ENCODE measurements around the gene PER2. TPM values are rescaled to one million over a fixed set of nuclear protein-coding genes. Genes with fewer than 3 reads are reported as not detected.

Gene PER2
- polyA plus RNA-seq, 2 of the 4 experiments (the other 2 are of a cell fraction) = 3.4 to 8.5 TPM

- H3K9me3 ChIP-seq = no peaks in the 10 kb centered on the region
- H3K4me1 ChIP-seq = peaks cover 63% of the 10 kb centered on the region
- CTCF ChIA-PET = interaction anchor here (0.6 to 22.7 kb wide), 7 partner anchors 9 to 450 kb away, joined by 3 to 351 read pairs (median 5); no protein-coding TSS in a partner anchor
- peak overlapping the region; percentile 92 for H3K4me2 ChIP-seq
- ATAC-seq = no peak
- DNase-seq (ENCODE audit: low read depth in 1 of 2, low spot score in 1 of 2) = no peak
- POLR2A ChIA-PET = no interaction called here
- H3K27ac ChIP-seq = peak overlapping the region; percentile 90 to 95
- 10% methylated on average over 7 of the region's 7 CpGs for WGBS (ENCODE audit: missing lambda C conversion rate)
- FAIRE-seq = no peak
- peak overlapping the region; percentile 67 for H3K4me3 ChIP-seq
- TF ChIP-seq REST (IDR thresholded peaks at IDR 0.05) (no peak), E2F6 (IDR thresholded peaks at IDR 0.05; ENCODE audit: borderline replicate concordance, low read depth) (peak; percentile 31; the same call in 1 of the 2 replicates), FOXS1 (CRISPR knock-in tag; IDR thresholded peaks at IDR 0.05) (0 out of 2 replicates have a peak, but pooled peaks have one; percentile 32), POLR2AphosphoS2 (conservative IDR thresholded peaks at IDR 0.05; ENCODE audit: low read length) (peak; percentile 34; the same call in 1 of the 2 replicates), NPAS2 (CRISPR knock-in tag; IDR thresholded peaks at IDR 0.05; ENCODE audit: borderline replicate concordance) (no peak), PBX3 (IDR thresholded peaks at IDR 0.05) (0 out of 2 replicates have a peak, but pooled peaks have one; percentile 2), CEBPB (IDR thresholded peaks at IDR 0.05) (peak in 1 of 2 experiments; percentile 1; a peak in 1 of 4 replicates), RCOR1 (IDR thresholded peaks at IDR 0.05; ENCODE audit: low read depth, low read length) (no peak), ZSCAN20 (CRISPR knock-in tag; IDR thresholded peaks at IDR 0.05) (peak; percentile 13; the same call in 1 of the 2 replicates), SREBF2 (IDR thresholded peaks at IDR 0.05) (no peak), ZFP36 (IDR thresholded peaks at IDR 0.05; ENCODE audit: borderline replicate concordance, partially characterized antibody) (no peak), RNF2 (IDR thresholded peaks at IDR 0.05; ENCODE audit: borderline replicate concordance, low read depth) (no peak), HOXB5 (CRISPR knock-in tag; IDR thresholded peaks at IDR 0.05) (peak; percentile 64; the same call in 1 of the 2 replicates), CBX2 (IDR thresholded peaks at IDR 0.05; ENCODE audit: borderline replicate concordance, low read depth) (no peak), HEYL (CRISPR knock-in tag; IDR thresholded peaks at IDR 0.05) (peak; percentile 50; the same call in 1 of the 2 replicates), HDAC2 (IDR thresholded peaks at IDR 0.05) (no peak), NR3C1 (IDR thresholded peaks at IDR 0.05) (no peak), FOSL2 (IDR thresholded peaks at IDR 0.05) (no peak), FOSL2 (CRISPR knock-in tag; IDR thresholded peaks at IDR 0.05) (no peak), MAFK (IDR thresholded peaks at IDR 0.05; ENCODE audit: partially characterized antibody) (no peak), EHF (CRISPR knock-in tag; IDR thresholded peaks at IDR 0.05) (peak; percentile 54; the same call in 1 of the 2 replicates), BCL3 (IDR thresholded peaks at IDR 0.05) (no peak), CHD4 (IDR thresholded peaks at IDR 0.05; ENCODE audit: borderline replicate concordance) (no peak), KDM1A (IDR thresholded peaks at IDR 0.05; ENCODE audit: low read depth) (no peak), CHD2 (IDR thresholded peaks at IDR 0.05; ENCODE audit: low read length, partially characterized antibody) (no peak), HOXB13 (CRISPR knock-in tag; IDR thresholded peaks at IDR 0.05; ENCODE audit: low read depth) (peak; percentile 89), JUNB (IDR thresholded peaks at IDR 0.05) (no peak), KDM5A (IDR thresholded peaks at IDR 0.05) (no peak)
- TF ChIP-seq, protein P1, sequence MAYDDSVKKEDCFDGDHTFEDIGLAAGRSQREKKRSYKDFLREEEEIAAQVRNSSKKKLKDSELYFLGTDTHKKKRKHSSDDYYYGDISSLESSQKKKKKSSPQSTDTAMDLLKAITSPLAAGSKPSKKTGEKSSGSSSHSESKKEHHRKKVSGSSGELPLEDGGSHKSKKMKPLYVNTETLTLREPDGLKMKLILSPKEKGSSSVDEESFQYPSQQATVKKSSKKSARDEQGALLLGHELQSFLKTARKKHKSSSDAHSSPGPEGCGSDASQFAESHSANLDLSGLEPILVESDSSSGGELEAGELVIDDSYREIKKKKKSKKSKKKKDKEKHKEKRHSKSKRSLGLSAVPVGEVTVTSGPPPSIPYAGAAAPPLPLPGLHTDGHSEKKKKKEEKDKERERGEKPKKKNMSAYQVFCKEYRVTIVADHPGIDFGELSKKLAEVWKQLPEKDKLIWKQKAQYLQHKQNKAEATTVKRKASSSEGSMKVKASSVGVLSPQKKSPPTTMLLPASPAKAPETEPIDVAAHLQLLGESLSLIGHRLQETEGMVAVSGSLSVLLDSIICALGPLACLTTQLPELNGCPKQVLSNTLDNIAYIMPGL (CRISPR knock-in tag; IDR thresholded peaks at IDR 0.05; ENCODE audit: borderline replicate concordance) = 0 out of 2 replicates have a peak, but pooled peaks have one; percentile 2
- TF ChIP-seq, protein P2, sequence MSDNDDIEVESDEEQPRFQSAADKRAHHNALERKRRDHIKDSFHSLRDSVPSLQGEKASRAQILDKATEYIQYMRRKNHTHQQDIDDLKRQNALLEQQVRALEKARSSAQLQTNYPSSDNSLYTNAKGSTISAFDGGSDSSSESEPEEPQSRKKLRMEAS (IDR thresholded peaks at IDR 0.05) = 0 out of 2 replicates have a peak, but pooled peaks have one; percentile 2
- TF ChIP-seq, protein P3, sequence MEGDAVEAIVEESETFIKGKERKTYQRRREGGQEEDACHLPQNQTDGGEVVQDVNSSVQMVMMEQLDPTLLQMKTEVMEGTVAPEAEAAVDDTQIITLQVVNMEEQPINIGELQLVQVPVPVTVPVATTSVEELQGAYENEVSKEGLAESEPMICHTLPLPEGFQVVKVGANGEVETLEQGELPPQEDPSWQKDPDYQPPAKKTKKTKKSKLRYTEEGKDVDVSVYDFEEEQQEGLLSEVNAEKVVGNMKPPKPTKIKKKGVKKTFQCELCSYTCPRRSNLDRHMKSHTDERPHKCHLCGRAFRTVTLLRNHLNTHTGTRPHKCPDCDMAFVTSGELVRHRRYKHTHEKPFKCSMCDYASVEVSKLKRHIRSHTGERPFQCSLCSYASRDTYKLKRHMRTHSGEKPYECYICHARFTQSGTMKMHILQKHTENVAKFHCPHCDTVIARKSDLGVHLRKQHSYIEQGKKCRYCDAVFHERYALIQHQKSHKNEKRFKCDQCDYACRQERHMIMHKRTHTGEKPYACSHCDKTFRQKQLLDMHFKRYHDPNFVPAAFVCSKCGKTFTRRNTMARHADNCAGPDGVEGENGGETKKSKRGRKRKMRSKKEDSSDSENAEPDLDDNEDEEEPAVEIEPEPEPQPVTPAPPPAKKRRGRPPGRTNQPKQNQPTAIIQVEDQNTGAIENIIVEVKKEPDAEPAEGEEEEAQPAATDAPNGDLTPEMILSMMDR (IDR thresholded peaks at IDR 0.05) = no peak
Observed at GRCh38 chr2:238286095-238286494, 2.3 kb downstream of the PER2 start.

All from A549 (cell line).